Coronary artery (tissue), 2 donors: ENCODE measurements around the gene EEF1A2.
A peak's percentile ranks its signal among the peaks of the same experiment; 100 is the strongest.

Source experiments
- DNase-seq: peaks from one replicate; pipeline ENCODE4 v3.0.0-alpha.2; 2017; ENCODE audit warnings: low spot score
- H3K27ac ChIP-seq, 2 donors: fragments of 200-600 bp; sonication (generic); one replicate each; pipeline ENCODE4 v1.5.1; 2016 to 2019
- H3K4me3 ChIP-seq: fragments of 200-600 bp; sonication (generic); 2 replicates; pipeline ENCODE4 v1.5.1; 2016; ENCODE audit warnings: mild to moderate bottlenecking, moderate library complexity
- TF ChIP-seq, protein P1 (sequence below): fragments of 200-600 bp; sonication (generic); IDR thresholded peaks from one replicate; pipeline ENCODE4 v1.5.1; 2019; ENCODE audit warnings: antibody characterized with exemption

Gene EEF1A2

DNA sequence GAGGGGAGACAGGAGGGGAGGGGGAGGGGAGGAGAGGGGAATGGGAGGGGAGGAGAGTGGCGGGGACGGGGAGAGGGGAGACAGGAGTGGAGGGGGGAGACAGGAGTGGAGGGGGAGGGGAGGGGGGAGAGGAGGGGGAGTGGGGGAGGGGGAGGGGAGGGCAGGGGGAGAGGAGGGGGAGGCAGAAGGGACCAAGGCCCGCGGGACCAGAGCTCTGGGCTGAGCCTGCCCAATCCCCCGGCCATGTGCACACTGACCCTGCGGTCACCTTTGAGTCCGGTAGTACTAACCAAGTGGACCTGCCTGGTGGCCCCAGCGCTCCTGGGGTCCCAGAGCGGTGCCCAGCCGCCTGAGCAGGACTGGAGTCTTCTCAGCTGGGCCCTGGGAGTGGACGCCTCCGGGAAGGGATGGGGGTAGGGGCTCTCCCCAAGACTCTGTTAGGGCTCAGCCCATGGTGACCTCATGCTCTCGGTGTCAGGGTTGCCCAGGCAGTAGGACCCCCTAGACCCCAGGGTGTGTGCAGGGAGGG lies 26.0 kb downstream of the EEF1A2 start:
- H3K27ac ChIP-seq, result no peak overlapping the region
- DNase-seq, result no peak
- no peak overlapping the region for H3K4me3 ChIP-seq
- TF ChIP-seq, protein P1, sequence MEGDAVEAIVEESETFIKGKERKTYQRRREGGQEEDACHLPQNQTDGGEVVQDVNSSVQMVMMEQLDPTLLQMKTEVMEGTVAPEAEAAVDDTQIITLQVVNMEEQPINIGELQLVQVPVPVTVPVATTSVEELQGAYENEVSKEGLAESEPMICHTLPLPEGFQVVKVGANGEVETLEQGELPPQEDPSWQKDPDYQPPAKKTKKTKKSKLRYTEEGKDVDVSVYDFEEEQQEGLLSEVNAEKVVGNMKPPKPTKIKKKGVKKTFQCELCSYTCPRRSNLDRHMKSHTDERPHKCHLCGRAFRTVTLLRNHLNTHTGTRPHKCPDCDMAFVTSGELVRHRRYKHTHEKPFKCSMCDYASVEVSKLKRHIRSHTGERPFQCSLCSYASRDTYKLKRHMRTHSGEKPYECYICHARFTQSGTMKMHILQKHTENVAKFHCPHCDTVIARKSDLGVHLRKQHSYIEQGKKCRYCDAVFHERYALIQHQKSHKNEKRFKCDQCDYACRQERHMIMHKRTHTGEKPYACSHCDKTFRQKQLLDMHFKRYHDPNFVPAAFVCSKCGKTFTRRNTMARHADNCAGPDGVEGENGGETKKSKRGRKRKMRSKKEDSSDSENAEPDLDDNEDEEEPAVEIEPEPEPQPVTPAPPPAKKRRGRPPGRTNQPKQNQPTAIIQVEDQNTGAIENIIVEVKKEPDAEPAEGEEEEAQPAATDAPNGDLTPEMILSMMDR, result no peak

DNA sequence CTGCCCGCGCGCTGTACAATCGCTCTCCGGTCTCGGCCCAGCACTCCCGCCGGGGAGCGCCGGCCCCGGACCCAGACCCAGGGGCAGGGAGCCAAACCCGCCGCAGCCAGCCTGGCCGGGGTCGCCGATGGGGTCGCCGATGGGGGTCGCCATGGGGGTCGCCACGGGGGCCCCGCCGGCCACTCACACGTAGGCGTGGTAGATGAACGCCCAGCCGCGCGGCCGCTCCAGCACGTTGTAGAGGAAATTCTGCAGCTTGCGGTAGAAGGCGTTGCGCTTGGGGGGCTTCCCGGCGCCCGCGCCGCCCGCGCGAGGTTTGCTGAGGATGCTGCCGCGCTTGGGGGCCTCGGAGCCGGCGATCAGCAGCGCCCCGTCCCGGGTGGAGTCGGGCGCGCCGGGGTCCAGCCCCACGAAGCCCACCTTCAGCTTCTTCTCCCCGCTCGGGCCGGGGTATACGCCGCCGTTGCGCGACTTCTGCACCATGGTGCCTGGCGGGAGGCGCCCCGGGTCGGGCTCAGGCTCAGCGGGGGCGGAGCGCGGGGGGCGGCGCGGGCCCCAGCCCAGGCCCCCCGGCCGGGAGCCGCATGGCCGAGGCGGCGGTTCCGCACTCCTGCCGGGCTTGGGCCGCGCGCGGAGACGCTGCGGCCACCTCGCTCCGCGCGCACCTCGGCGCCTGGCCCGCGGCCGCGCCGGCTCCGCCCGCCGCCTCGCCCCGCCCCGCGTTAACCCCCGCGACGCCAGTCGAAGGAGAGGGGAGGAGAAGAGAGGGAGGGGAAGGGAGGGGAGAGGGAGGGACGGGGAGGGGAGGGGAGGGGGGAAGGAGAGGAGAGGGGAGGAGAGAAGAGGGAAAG lies 26.7 kb downstream of the EEF1A2 start, which contains the start of gene KCNQ2:
Gene KCNQ2, minus strand, starts transcription at position 675 of the 851 bp plus-strand sequence. Its CDS starts 192 bp downstream, at position 483.
- TF ChIP-seq, protein P1, result no peak
- H3K27ac ChIP-seq, result no peak within 1 kb of the TSS
- H3K4me3 ChIP-seq, result peak within 1 kb of the TSS; percentile 53
- DNase-seq, result no peak

DNA sequence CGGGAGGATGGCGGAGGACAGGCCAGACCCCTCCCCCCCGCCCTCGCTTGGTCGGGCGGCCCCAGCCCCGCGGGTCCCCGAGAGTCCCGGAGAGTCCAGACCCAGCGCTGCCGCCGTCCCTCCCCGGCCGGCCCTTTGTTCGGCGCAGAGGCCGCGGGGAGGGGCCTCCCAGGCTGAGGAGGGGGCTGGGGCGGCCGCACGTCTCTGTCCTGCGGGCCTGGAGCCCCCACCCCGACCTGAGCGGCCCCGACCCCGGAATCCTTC lies 27.2 kb downstream of the EEF1A2 start:
- TF ChIP-seq, protein P1, result no peak
- peak overlapping the region; percentile 53 for H3K4me3 ChIP-seq
- H3K27ac ChIP-seq, result no peak overlapping the region
- DNase-seq, result no peak

GRCh38 chr20:63471002-63471716 lies 27.7 kb downstream of the EEF1A2 start:
- TF ChIP-seq, protein P1, result no peak
- no peak overlapping the region for H3K4me3 ChIP-seq
- DNase-seq, result no peak
- H3K27ac ChIP-seq, result no peak overlapping the region

GRCh38 chr20:63470410-63470809 lies 28.5 kb downstream of the EEF1A2 start:
- H3K27ac ChIP-seq, result no peak overlapping the region
- TF ChIP-seq, protein P1, result no peak
- DNase-seq, result no peak
- H3K4me3 ChIP-seq, result no peak overlapping the region

DNA sequence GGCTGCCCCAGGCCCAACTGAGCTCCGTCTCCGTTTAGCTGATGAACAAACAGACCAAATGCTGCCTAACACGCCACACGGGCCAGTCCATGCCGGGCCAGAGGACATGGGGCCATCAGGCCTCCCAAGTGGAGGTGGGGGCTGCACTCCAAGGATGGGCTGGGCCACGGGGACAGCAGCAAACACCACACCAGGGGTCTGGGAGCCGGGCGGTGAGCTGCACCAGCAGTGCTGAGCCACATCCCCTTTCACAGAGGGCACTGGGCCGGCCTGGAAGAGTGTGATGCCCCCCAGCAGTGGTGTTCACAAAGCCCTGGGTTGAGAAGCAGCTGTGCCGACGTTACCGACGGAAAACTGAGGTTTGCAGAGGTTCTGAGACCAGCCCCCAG lies 29.2 kb downstream of the EEF1A2 start:
- TF ChIP-seq, protein P1, result no peak
- H3K27ac ChIP-seq, result no peak overlapping the region
- DNase-seq, result no peak
- no peak overlapping the region for H3K4me3 ChIP-seq
